ENCODE data around the gene NR2C2.

NR2C2 gene

DNA sequence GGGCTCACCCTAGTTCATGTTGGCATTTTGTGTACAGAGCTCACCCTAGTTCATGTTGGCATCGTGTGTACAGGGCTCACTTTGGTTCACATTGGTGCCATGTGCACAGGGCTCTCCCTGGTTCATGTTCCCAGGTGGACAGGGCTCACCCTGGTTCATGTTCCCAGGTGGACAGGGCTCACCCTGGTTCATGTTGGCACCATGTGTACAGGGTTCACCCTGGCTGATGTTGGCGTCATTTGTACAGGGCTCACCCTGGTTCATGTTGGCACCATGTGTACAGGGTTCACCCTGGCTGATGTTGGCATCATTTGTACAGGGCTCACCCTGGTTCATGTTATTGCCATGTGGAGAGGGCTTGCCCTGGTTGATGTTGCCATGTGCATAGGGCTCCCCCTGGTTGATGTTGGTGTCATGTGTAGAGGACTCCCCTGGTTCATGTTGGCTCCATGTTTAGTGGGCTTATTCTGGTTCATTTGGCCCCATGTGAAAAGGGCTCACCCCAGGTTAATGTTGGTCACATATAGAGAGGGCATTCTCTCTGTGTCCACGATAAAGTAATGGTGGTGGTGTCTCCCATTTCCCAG, 31.7 kb upstream of the NR2C2 start:
- H3K9me3 ChIP-seq (replicated peaks in 1 of 2; ENCODE audit: control insufficient read depth in 2 of 2, insufficient read depth in 1 of 2, low read depth in 1 of 2, low read length in 2 of 2): no peaks in the 10 kb centered on the region
- H3K27me3 ChIP-seq (ENCODE audit: control insufficient read depth in 3 of 3, insufficient read depth in 3 of 3, low read depth in 1 of 3, low read length in 3 of 3): peaks cover 0 to 9% (median 1%) of the 10 kb centered on the region in 3 experiments
- H3K23ac ChIP-seq (ENCODE audit: low read depth, low read length, poor library complexity): no peak overlapping the region
- H2BK12ac ChIP-seq (ENCODE audit: low read length): no peak overlapping the region
- no peak for DNase-seq (ENCODE audit: low spot score)
- no peak overlapping the region for H3K27ac ChIP-seq (replicated peaks; ENCODE audit: low read length)
- H2BK120ac ChIP-seq (ENCODE audit: low read depth, low read length): no peak overlapping the region
- peak overlapping the region; percentile 47 for H3K9ac ChIP-seq (ENCODE audit: low read depth, low read length, poor library complexity)
- no peak overlapping the region for H2BK15ac ChIP-seq (ENCODE audit: low read length)
- no peak overlapping the region for H2BK5ac ChIP-seq (ENCODE audit: low read length)
- no peak overlapping the region for H4K8ac ChIP-seq (ENCODE audit: low read depth, low read length)
- H3K14ac ChIP-seq (ENCODE audit: low read length): no peak overlapping the region
- no peak overlapping the region for H2AFZ ChIP-seq (ENCODE audit: low read length)
- H3K36me3 ChIP-seq (replicated peaks in 1 of 2; ENCODE audit: control insufficient read depth in 2 of 2, insufficient read depth in 2 of 2, low read length in 2 of 2): no peaks in the 10 kb centered on the region
- H3K4me2 ChIP-seq (ENCODE audit: insufficient read depth, low read length, poor library complexity, severe bottlenecking): no peak overlapping the region
- H3K4ac ChIP-seq (ENCODE audit: low read length): no peak overlapping the region
- no peak overlapping the region for H2AK5ac ChIP-seq (ENCODE audit: low read depth, low read length)
- no CpG with 5 or more reads among the region's 3 CpGs for WGBS, 2 donors (ENCODE audit: extremely low coverage in 2 of 2, insufficient read length in 2 of 2, insufficient replicate concordance in 1 of 2)
- no peak overlapping the region for H3K18ac ChIP-seq (ENCODE audit: low read length)
- no peak overlapping the region for H4K91ac ChIP-seq (ENCODE audit: low read depth, low read length, poor library complexity)
- no peak overlapping the region for H3K4me3 ChIP-seq (ENCODE audit: low read length in 2 of 2)
- H3K79me1 ChIP-seq (ENCODE audit: low read depth, low read length): no peaks in the 10 kb centered on the region
- H3K4me1 ChIP-seq (ENCODE audit: control insufficient read depth in 2 of 2, insufficient read depth in 1 of 2, low read depth in 1 of 2, low read length in 2 of 2): no peaks in the 10 kb centered on the region

DNA sequence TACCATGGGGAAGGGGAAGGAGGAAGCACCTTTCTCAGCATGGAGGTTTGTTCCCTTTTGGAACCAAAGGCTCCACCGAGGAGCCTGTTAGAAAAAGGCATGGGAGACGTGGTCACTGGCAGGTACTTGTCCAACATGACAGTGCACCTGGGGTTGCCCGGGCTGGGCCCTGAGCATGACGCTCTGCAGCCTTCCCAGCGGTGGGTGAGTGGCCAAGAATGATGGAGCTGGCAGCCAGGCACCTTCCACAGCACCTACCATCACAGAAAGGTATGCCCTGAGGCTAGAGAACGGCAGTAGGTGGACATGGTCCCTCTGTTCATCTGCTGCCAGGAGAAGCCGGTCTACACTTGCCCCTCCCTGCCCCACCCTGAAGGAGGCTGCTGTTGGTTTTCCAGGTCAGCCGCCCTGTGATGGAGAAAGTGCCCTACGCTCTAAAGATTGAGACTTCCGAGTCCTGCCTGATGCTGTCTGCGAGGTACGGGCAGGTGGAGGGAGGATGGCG, 29.0 kb upstream of the NR2C2 start:
- H3K4me3 ChIP-seq (ENCODE audit: low read length in 2 of 2): no peak overlapping the region
- H3K23ac ChIP-seq (ENCODE audit: low read depth, low read length, poor library complexity): peak overlapping the region; percentile 74
- H3K9ac ChIP-seq (ENCODE audit: low read depth, low read length, poor library complexity): no peak overlapping the region
- H2BK5ac ChIP-seq (ENCODE audit: low read length): no peak overlapping the region
- no peak overlapping the region for H2BK120ac ChIP-seq (ENCODE audit: low read depth, low read length)
- no peak overlapping the region for H2BK12ac ChIP-seq (ENCODE audit: low read length)
- H3K27me3 ChIP-seq (ENCODE audit: control insufficient read depth in 3 of 3, insufficient read depth in 3 of 3, low read depth in 1 of 3, low read length in 3 of 3): peaks cover 0 to 14% (median 1%) of the 10 kb centered on the region in 3 experiments
- no peaks in the 10 kb centered on the region for H3K79me1 ChIP-seq (ENCODE audit: low read depth, low read length)
- H3K36me3 ChIP-seq (replicated peaks in 1 of 2; ENCODE audit: control insufficient read depth in 2 of 2, insufficient read depth in 2 of 2, low read length in 2 of 2): no peaks in the 10 kb centered on the region
- no CpG with 5 or more reads among the region's 13 CpGs for WGBS, 2 donors (ENCODE audit: extremely low coverage in 2 of 2, insufficient read length in 2 of 2, insufficient replicate concordance in 1 of 2)
- no peak overlapping the region for H2BK15ac ChIP-seq (ENCODE audit: low read length)
- no peaks in the 10 kb centered on the region for H3K9me3 ChIP-seq (replicated peaks in 1 of 2; ENCODE audit: control insufficient read depth in 2 of 2, insufficient read depth in 1 of 2, low read depth in 1 of 2, low read length in 2 of 2)
- H3K14ac ChIP-seq (ENCODE audit: low read length): peak overlapping the region; percentile 43
- H4K8ac ChIP-seq (ENCODE audit: low read depth, low read length): no peak overlapping the region
- H3K4me2 ChIP-seq (ENCODE audit: insufficient read depth, low read length, poor library complexity, severe bottlenecking): no peak overlapping the region
- no peak overlapping the region for H2AK5ac ChIP-seq (ENCODE audit: low read depth, low read length)
- no peak overlapping the region for H4K91ac ChIP-seq (ENCODE audit: low read depth, low read length, poor library complexity)
- no peak overlapping the region for H3K27ac ChIP-seq (replicated peaks; ENCODE audit: low read length)
- no peak overlapping the region for H2AFZ ChIP-seq (ENCODE audit: low read length)
- H3K4ac ChIP-seq (ENCODE audit: low read length): no peak overlapping the region
- peak overlapping the region; percentile 63 for H3K18ac ChIP-seq (ENCODE audit: low read length)
- DNase-seq (ENCODE audit: low spot score): no peak
- H3K4me1 ChIP-seq (ENCODE audit: control insufficient read depth in 2 of 2, insufficient read depth in 1 of 2, low read depth in 1 of 2, low read length in 2 of 2): peaks cover 0 to 2% of the 10 kb centered on the region in 2 donors

DNA sequence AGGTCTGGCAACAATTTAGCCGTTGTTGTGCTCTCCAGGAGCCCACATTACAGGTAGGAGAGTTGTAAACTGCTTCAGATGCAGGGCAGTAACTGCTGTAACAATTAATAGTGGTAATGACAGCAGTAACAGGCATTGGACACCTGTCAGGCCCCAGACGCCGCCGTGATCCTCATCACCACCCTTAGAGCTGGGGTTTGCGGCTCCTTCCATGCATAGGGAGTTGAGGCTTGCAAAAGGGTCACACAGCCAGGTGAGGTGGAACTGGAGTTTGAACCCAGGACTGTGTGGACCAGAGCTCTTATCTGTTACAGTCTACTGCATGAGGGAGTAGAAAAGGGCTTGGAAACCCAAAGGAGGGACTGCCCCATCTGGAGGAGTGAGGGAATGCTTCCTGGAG, 26.8 kb upstream of the NR2C2 start:
- Histone ChIP-seq H3K4ac (ENCODE audit: low read length) (no peak overlapping the region), H3K79me1 (ENCODE audit: low read depth, low read length) (no peaks in the 10 kb centered on the region), H2BK15ac (ENCODE audit: low read length) (no peak overlapping the region), H2BK120ac (ENCODE audit: low read depth, low read length) (no peak overlapping the region), H3K4me1 (ENCODE audit: control insufficient read depth in 2 of 2, insufficient read depth in 1 of 2, low read depth in 1 of 2, low read length in 2 of 2) (peaks cover 2 to 9% of the 10 kb centered on the region in 2 donors), H3K27me3 (ENCODE audit: control insufficient read depth in 3 of 3, insufficient read depth in 3 of 3, low read depth in 1 of 3, low read length in 3 of 3) (peaks cover 0 to 22% (median 1%) of the 10 kb centered on the region in 3 experiments), H3K4me2 (ENCODE audit: insufficient read depth, low read length, poor library complexity, severe bottlenecking) (no peak overlapping the region), H2AFZ (ENCODE audit: low read length) (no peak overlapping the region), H2BK5ac (ENCODE audit: low read length) (no peak overlapping the region), H2BK12ac (ENCODE audit: low read length) (no peak overlapping the region), H4K8ac (ENCODE audit: low read depth, low read length) (no peak overlapping the region), H3K9ac (ENCODE audit: low read depth, low read length, poor library complexity) (no peak overlapping the region), H3K9me3 (replicated peaks in 1 of 2; ENCODE audit: control insufficient read depth in 2 of 2, insufficient read depth in 1 of 2, low read depth in 1 of 2, low read length in 2 of 2) (no peaks in the 10 kb centered on the region), H2AK5ac (ENCODE audit: low read depth, low read length) (no peak overlapping the region), H3K14ac (ENCODE audit: low read length) (no peak overlapping the region), H3K18ac (ENCODE audit: low read length) (no peak overlapping the region), H3K23ac (ENCODE audit: low read depth, low read length, poor library complexity) (no peak overlapping the region), H3K4me3 (ENCODE audit: low read length in 2 of 2) (no peak overlapping the region), H3K36me3 (replicated peaks in 1 of 2; ENCODE audit: control insufficient read depth in 2 of 2, insufficient read depth in 2 of 2, low read length in 2 of 2) (no peaks in the 10 kb centered on the region), H4K91ac (ENCODE audit: low read depth, low read length, poor library complexity) (no peak overlapping the region), H3K27ac (replicated peaks; ENCODE audit: low read length) (no peak overlapping the region)
- DNase-seq (ENCODE audit: low spot score): no peak
- no CpG with 5 or more reads among the region's 5 CpGs for WGBS, 2 donors (ENCODE audit: extremely low coverage in 2 of 2, insufficient read length in 2 of 2, insufficient replicate concordance in 1 of 2)

DNA sequence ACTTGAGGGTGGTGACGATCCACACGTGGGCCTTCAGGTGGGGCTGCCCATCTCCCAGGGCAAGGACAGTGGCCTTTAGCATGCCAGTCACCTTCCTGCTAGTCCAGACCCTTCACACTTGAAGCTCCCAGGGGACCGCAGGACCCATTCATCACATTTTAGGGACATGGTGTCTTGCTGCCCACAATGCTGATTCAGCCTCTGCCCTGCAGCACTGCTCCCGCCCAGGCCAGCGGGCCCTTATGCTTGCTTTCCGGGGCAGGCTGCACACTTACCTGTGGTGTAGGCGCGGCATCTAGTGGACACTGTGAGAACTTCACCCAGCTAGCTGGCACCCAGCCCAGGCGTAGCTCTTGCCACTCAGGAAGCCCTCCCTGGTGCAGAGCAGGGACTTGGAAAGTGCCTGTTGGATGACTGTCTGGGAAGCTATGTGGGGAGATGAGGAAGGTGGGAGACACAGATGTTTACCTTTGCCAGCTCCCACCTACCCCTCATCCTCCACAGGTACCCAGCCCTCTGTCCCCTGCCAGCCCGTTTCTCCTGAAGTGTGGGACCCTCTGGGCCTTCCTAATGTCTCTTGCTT, 26.3 kb upstream of the NR2C2 start:
- WGBS, 2 donors (ENCODE audit: extremely low coverage in 2 of 2, insufficient read length in 2 of 2, insufficient replicate concordance in 1 of 2): no CpG with 5 or more reads among the region's 10 CpGs
- Histone ChIP-seq H2BK120ac (ENCODE audit: low read depth, low read length) (no peak overlapping the region), H2BK5ac (ENCODE audit: low read length) (no peak overlapping the region), H3K18ac (ENCODE audit: low read length) (no peak overlapping the region), H2AFZ (ENCODE audit: low read length) (no peak overlapping the region), H3K79me1 (ENCODE audit: low read depth, low read length) (no peaks in the 10 kb centered on the region), H3K4ac (ENCODE audit: low read length) (no peak overlapping the region), H3K4me3 (ENCODE audit: low read length in 2 of 2) (no peak overlapping the region), H3K27ac (replicated peaks; ENCODE audit: low read length) (no peak overlapping the region), H2BK15ac (ENCODE audit: low read length) (no peak overlapping the region), H3K27me3 (ENCODE audit: control insufficient read depth in 3 of 3, insufficient read depth in 3 of 3, low read depth in 1 of 3, low read length in 3 of 3) (peaks cover 0 to 22% (median 1%) of the 10 kb centered on the region in 3 experiments), H4K91ac (ENCODE audit: low read depth, low read length, poor library complexity) (no peak overlapping the region), H3K4me2 (ENCODE audit: insufficient read depth, low read length, poor library complexity, severe bottlenecking) (no peak overlapping the region), H4K8ac (ENCODE audit: low read depth, low read length) (no peak overlapping the region), H3K36me3 (replicated peaks in 1 of 2; ENCODE audit: control insufficient read depth in 2 of 2, insufficient read depth in 2 of 2, low read length in 2 of 2) (no peaks in the 10 kb centered on the region), H2BK12ac (ENCODE audit: low read length) (no peak overlapping the region), H2AK5ac (ENCODE audit: low read depth, low read length) (no peak overlapping the region), H3K9me3 (replicated peaks in 1 of 2; ENCODE audit: control insufficient read depth in 2 of 2, insufficient read depth in 1 of 2, low read depth in 1 of 2, low read length in 2 of 2) (no peaks in the 10 kb centered on the region), H3K14ac (ENCODE audit: low read length) (no peak overlapping the region), H3K4me1 (ENCODE audit: control insufficient read depth in 2 of 2, insufficient read depth in 1 of 2, low read depth in 1 of 2, low read length in 2 of 2) (peaks cover 2 to 9% of the 10 kb centered on the region in 2 donors), H3K23ac (ENCODE audit: low read depth, low read length, poor library complexity) (no peak overlapping the region), H3K9ac (ENCODE audit: low read depth, low read length, poor library complexity) (no peak overlapping the region)
- DNase-seq (ENCODE audit: low spot score): peak; percentile 73
